Measurements from ENCODE around the gene SMAGP.

- TF ChIP-seq EZH2 (IDR thresholded peaks at IDR 0.05) = no peak
- no peak for TF ChIP-seq POLR2AphosphoS5 (IDR thresholded peaks at IDR 0.05; ENCODE audit: borderline replicate concordance, low read depth, low read length)
Measured at GRCh38 chr12:51200156-51200555, 70.1 kb downstream of the SMAGP start.
